Measurements from ENCODE around the gene WRNIP1.
"Not testable (repeated sequence)": the region's sequence is repeated elsewhere in the genome, so short reads cannot be mapped to it uniquely, and the experiment has no call there.

Gene WRNIP1

DNA sequence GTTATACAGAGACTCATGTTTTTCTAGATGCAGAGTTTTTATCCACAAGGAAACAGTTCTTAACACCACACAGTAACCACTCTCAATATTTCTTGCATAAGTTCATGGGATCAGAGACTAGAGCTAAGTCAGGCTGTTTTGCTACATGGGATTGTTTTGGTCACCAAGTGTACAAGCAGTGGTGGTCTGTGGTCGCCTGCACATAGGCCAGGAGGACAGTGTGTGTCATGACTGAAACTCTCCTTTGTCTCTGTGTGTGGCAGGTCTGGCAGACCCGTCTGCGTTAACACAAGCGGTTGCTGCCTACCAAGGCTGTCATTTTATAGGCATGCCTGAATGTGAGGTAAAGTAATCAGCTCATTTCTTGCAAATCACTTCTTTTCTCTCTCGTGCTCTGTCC is 18.9 kb downstream of the WRNIP1 start:
- DNase-seq (ENCODE audit: low read depth in 2 of 2) = no peak

DNA sequence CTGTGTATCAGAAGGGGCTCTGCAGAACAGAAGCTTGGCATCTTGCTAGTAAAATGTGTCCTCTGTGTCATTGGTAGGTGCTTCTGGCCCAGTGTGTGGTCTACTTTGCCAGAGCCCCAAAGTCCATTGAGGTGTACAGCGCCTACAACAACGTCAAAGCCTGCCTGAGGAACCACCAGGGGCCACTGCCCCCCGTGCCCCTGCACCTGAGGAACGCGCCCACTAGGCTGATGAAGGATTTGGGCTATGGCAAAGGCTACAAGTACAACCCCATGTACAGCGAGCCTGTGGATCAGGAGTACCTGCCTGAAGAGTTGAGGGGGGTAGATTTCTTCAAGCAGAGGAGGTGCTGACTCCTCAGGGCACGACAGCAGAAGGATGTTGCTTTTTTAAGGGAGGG is 19.7 kb downstream of the WRNIP1 start:
- DNase-seq (ENCODE audit: low read depth in 2 of 2) = no peak

- no peak for DNase-seq (ENCODE audit: low read depth in 2 of 2)
Measured at GRCh38 chr6:2786269-2786668, 21.1 kb downstream of the WRNIP1 start.

GRCh38 chr6:2790588-2791449 is 25.6 kb downstream of the WRNIP1 start:
- peak; percentile 55 to 56 for DNase-seq (ENCODE audit: low read depth in 2 of 2)

DNA sequence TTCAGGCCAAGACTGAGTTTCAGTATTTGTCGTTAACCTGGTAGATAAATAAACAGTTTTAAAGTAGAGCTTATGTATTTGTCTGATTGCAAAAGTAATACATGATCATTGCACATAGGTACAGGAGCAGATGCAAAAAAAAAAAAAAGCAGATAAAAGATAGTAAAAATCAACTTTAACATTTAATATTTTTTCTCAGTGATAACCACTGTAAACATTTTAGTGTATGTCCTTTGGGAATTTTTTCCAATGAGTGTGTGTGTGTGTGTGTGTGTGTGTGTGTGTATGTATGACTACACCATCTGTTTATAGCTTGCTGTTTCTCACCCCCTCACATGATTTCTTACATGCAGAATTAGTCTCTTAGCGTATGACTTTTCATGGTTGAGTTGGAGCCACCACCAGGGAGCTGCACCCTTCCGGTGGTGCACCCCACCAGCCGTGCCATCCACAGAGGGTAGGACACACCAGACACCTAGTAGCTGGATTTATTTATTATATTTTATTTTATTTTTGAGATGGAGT is 26.3 kb downstream of the WRNIP1 start:
- DNase-seq (ENCODE audit: low read depth in 2 of 2) = no peak

- DNase-seq (ENCODE audit: low read depth in 2 of 2) = no peak
Measured at GRCh38 chr6:2792330-2793110, 27.3 kb downstream of the WRNIP1 start.

DNA sequence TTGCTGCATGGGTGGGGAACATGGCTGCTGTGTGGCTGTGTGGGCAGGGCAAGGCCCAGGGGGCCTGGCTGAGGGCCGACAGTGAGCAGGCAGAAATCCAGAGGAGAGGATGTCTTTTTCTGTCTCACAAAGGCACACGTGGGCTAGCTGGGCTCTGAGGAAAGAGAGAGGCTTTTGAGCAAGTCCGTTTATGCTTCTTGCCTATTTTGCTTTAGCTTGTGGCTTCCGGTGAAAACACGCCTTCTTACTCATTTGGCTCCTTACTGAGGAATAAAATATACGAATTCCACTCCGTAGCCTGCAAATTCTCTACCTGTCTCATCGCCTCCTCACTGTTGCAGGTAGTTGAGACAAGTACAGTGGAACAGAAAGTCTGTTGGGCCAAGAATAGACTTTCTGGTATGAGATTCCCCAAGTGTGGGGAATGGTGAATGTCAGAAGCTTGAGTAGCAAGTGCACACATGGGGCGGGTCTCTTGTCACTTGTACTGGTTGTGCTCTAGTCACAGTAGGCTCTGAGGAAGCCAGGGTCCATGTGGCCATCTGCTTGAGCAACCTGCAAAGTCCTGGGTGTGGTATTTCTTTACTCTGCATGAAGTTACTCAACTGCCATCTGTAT is 28.4 kb downstream of the WRNIP1 start:
- peak in 1 of 2 donors; percentile 28 for DNase-seq (ENCODE audit: low read depth in 2 of 2)

DNA sequence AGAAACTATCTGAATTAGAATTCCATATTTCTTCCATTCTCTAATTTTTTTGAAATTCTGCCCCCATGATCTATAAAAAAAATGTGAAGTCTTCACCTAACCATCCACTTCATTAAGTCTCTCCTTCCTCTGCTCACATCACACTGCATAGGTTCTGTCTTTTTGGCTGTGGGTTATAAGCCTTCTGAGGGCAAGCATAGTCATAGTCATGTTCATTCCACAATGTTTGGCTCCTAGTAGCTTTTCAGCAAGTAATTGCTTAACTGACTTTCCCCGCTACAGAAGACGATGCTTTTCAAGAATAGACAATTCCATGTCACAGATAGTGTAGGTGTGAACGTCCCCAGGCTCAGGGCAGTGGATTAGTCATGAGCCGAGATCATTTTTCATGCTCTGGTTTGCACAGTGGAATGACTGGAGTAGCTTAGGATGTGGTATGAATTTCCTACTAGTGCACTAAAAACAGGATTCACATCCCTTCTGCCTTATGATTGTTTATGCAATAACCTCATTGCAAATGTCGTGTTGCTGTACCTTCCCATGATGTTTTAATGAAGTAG is 29.1 kb downstream of the WRNIP1 start:
- no peak for DNase-seq (ENCODE audit: low read depth in 2 of 2)

- no peak for DNase-seq (ENCODE audit: low read depth in 2 of 2)
Measured at GRCh38 chr6:2795162-2795561, 30.0 kb downstream of the WRNIP1 start.

DNA sequence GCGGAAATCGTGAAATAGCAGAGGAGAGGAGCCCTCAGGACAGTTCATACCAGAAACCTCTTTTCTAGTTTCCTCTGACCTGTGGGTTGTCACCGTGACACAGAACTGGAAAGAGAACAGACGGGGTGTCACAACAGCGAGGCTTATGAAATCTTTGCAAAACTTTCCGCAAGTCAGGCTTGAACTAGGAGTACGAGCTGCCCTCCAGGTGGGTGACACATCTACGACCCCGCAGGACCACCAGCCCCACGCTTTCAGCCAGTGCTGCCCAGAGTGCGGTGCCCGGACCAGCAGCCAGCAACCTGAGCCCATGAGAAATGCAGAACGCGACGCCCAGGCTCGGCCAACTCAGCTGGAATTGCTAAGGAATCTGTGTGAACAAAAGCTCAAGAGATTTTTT is 30.8 kb downstream of the WRNIP1 start:
- DNase-seq (ENCODE audit: low read depth in 2 of 2) = no peak

DNA sequence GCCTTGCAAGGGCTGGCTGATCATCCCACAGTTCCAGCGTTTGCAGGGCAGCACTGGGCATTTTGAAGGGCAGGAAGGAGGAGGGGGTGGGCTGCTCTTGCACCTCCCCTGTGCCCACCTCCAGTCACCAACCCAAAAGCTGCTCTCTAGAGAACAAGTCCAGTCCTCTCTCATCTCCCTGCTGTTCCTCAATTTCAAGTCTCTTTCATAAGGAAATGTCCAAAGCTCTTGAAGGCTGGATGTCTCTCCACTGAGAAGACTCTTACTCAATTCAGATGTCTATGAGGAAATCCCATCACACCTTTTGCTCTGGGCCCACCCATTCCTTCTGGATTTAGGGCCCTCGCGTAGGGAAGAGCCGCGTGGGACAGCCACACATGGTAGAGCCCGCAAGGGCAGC is 31.7 kb downstream of the WRNIP1 start:
- no peak for DNase-seq (ENCODE audit: low read depth in 2 of 2)

DNA sequence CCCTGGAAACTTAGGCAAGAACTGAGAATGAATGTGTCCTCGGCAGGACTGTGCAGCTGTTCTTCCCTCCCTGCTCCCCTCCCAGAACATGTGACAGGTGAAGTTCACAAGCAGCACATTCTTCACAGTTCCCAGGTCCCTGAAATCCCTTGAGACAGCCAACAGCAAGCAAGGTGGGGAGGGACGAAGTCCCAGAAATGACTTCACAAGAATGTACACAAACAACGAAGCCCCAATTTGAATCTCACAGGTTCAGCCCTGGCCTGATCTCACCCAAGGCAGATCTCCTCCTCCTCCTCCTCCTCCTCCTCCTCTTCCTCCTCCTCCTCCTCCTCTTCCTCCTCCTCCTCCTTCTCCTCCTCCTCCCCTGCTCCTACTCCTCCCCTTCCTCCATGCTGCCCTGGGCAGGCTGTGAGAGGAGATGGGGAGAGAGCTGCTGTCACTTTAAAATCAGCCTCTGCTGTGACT is 32.4 kb downstream of the WRNIP1 start:
- no peak for DNase-seq (ENCODE audit: low read depth in 2 of 2)

- DNase-seq (ENCODE audit: low read depth in 2 of 2) = no peak
Measured at GRCh38 chr6:2798586-2799134, 33.5 kb downstream of the WRNIP1 start.

DNA sequence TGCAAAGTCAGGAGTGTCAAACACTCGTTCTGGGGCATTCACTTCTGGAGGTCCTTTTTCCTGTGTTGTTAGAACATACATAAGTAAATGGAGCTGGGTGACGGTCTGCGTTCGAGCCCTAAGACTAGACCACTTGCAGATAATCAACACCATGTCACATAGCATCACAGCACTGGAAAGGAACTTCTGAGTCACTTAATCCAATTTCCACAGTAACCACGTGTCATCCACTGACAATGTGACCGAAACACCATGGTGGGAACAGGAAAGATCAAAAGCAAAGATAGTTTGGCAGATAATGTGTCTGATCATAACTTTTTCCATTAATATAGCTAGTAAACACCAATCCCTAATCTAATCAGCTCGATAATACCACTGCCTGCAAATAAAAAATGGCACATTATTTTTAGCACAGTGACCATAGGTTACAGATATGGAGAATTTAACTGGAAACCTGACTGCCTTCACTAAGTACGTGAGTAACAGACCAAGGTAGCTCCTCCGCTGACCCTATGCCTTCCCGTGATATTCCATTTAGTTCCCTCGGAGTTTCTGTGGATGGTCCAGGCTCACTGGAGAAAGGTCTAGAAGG is 34.8 kb downstream of the WRNIP1 start:
- no peak for DNase-seq (ENCODE audit: low read depth in 2 of 2)

- DNase-seq (ENCODE audit: low read depth in 2 of 2) = no peak
Measured at GRCh38 chr6:2800552-2801316, 35.5 kb downstream of the WRNIP1 start.

DNA sequence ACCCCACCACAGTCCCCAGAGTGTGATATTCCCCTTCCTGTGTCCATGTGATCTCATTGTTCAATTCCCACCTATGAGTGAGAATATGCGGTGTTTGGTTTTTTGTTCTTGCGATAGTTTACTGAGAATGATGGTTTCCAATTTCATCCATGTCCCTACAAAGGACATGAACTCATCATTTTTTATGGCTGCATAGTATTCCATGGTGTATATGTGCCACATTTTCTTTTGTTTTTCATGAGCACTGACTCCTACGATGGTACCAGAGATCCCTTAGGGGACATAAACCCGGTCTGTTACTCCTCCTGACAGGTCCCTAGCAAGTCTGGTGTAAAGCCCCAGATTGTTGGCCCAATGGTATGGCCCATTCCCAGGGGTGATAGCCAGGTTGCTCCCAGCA is 36.5 kb downstream of the WRNIP1 start:
- DNase-seq (ENCODE audit: low read depth in 2 of 2) = not testable (repeated sequence)

GRCh38 chr6:2802521-2803060 is 37.4 kb downstream of the WRNIP1 start:
- no peak for DNase-seq (ENCODE audit: low read depth in 2 of 2)

- DNase-seq (ENCODE audit: low read depth in 2 of 2) = no peak
Measured at GRCh38 chr6:2803731-2804429, 38.7 kb downstream of the WRNIP1 start.

GRCh38 chr6:2804516-2804915 is 39.3 kb downstream of the WRNIP1 start:
- DNase-seq (ENCODE audit: low read depth in 2 of 2) = no peak

GRCh38 chr6:2805031-2805430 is 39.8 kb downstream of the WRNIP1 start:
- DNase-seq (ENCODE audit: low read depth in 2 of 2) = no peak

All from stimulated activated CD4-positive, alpha-beta T cell treated with anti-CD3 and anti-CD28 coated beads, Interleukin-15, amount 100 ng/mL, for 48 hours (primary cell).